Tibial artery (tissue), 4 donors: ENCODE measurements around the gene SMIM3.

Experiments used
- DNase-seq, 2 donors: peaks; one replicate each; pipeline ENCODE4 v3.0.0-alpha.2; 2019
- H3K27ac ChIP-seq, 2 donors: fragments of 200-600 bp; sonication (generic) in 1 of 2; 1 replicate in 1 of 2; 2 replicates in 1 of 2; pipeline ENCODE4 v1.5.1; 2018 to 2019; ENCODE audit warnings: mild to moderate bottlenecking in 1 of 2
- H3K27me3 ChIP-seq, 2 donors: fragments of 200-600 bp; sonication (generic) in 1 of 2; one replicate each; pipeline versions ENCODE4 v1.5.1 to v1.6.0; 2016 to 2019
- H3K36me3 ChIP-seq, 3 donors: fragments of 200-600 bp; sonication (generic) in 2 of 3; one replicate each; pipeline ENCODE4 v1.5.1; 2016 to 2019; ENCODE audit warnings: mild to moderate bottlenecking in 2 of 3
- H3K4me1 ChIP-seq, 4 donors: fragments of 200-600 bp; sonication (generic) in 2 of 4; 1 replicate in 3 of 4; 2 replicates in 1 of 4; pipeline ENCODE4 v1.5.1; 2016 to 2019
- H3K4me3 ChIP-seq, 2 donors: fragments of 200-600 bp; sonication (generic) in 1 of 2; 1 replicate in 1 of 2; 2 replicates in 1 of 2; pipeline ENCODE4 v1.5.1; 2018 to 2019; ENCODE audit warnings: mild to moderate bottlenecking in 2 of 2
- H3K9me3 ChIP-seq, 3 donors: fragments of 200-600 bp; sonication (generic) in 1 of 3; one replicate each; pipeline ENCODE4 v1.5.1; 2016 to 2019
- intact Hi-C: fragments of 100-400 bp; cut with DNase I; formaldehyde crosslinking; loops from one replicate; pipeline ENCODE4 v1.15.0; 2023; ENCODE audit warnings: low total_unique reads
- TF ChIP-seq, protein P1 (sequence below), 2 experiments: fragments of 200-600 bp in 1 of 2; fragments of 450-650 bp in 1 of 2; IDR thresholded peaks; one replicate each; pipeline ENCODE4 v1.5.1; 2017 to 2019; ENCODE audit warnings: antibody characterized with exemption in 2 of 2, mild to moderate bottlenecking in 1 of 2, moderate library complexity in 1 of 2

The SMIM3 gene

DNA sequence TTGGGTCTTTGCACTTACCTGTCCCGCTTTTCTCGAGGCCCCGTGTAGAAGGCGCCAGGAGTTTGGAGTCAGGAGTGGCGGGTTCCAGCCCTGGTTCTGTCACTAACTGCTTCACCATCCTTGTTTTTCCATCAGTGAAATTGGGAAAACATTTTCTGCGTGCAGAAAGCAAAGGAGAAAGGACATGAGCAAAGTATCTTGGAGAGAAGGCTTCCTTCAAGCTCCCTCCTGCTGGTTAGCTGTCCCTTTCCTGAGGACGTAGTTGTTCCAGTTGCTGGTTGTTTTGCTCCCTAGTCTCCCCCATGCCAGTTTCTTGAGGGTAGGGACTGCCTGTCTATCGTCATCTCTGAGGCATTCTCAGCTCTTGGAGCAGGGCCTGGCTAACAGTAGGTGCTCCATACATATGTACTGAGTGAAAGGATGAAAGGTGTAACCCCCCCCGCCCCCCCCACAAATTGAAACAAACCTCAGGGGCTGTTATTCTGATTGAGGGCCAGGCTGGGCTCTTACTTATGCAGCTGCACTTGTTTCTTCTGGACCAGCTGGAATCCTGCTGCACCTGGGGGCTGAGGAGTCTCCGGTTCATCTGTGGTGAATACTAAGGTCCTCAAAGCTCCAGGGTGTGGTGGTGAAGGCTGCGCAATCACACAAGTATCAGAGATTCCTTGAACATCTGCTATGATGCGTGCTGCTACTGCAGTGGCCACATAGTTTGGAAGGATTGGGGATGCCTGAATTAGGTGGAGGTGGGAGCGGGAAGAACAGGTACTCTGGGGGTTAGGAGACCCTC lies 1.0 kb downstream of the SMIM3 start:
- intact Hi-C loops: loop anchor here (1.0 kb wide), 1 partner anchor 21 kb away; no protein-coding TSS in a partner anchor
- peaks cover 5 to 61% (median 54%) of the 10 kb centered on the region in 4 donors for H3K4me1 ChIP-seq
- peak overlapping the region; percentile 96 to 97 for H3K27ac ChIP-seq
- H3K36me3 ChIP-seq: no peaks in the 10 kb centered on the region
- no peak for DNase-seq
- H3K4me3 ChIP-seq: peak overlapping the region; percentile 84 to 91
- no peaks in the 10 kb centered on the region for H3K27me3 ChIP-seq
- H3K9me3 ChIP-seq: no peaks in the 10 kb centered on the region
- TF ChIP-seq, protein P1, sequence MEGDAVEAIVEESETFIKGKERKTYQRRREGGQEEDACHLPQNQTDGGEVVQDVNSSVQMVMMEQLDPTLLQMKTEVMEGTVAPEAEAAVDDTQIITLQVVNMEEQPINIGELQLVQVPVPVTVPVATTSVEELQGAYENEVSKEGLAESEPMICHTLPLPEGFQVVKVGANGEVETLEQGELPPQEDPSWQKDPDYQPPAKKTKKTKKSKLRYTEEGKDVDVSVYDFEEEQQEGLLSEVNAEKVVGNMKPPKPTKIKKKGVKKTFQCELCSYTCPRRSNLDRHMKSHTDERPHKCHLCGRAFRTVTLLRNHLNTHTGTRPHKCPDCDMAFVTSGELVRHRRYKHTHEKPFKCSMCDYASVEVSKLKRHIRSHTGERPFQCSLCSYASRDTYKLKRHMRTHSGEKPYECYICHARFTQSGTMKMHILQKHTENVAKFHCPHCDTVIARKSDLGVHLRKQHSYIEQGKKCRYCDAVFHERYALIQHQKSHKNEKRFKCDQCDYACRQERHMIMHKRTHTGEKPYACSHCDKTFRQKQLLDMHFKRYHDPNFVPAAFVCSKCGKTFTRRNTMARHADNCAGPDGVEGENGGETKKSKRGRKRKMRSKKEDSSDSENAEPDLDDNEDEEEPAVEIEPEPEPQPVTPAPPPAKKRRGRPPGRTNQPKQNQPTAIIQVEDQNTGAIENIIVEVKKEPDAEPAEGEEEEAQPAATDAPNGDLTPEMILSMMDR (IDR thresholded peaks at IDR 0.05): no peak

DNA sequence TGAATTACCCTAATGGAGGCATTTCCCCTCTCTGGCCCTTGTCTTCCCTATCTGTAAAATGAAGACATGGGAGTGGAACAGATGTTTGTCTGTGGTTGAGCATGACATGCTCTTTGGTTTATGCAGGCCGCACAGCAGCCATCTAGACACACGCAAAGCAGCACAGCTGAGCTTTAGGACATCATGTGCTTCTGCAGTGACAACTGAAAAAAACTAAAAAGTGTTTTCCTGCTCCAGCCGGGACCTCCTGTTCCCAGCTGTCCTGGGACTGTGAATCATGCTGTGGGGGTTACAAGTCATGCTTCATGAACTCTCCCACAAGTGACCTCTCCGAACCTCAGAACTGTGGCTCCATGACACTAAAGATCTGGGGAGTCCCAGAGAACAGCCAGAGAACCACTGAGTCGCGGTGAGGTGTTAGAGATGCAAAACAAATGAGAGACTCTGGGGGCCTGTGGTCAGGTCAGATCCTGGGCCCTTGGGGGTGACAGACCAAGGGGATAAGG lies 1.7 kb downstream of the SMIM3 start:
- peaks cover 5 to 67% (median 56%) of the 10 kb centered on the region in 4 donors for H3K4me1 ChIP-seq
- intact Hi-C loops: loop anchor here (1.0 kb wide), 1 partner anchor 22 kb away; no protein-coding TSS in a partner anchor
- DNase-seq: peak; percentile 58 to 80
- H3K9me3 ChIP-seq: no peaks in the 10 kb centered on the region
- H3K4me3 ChIP-seq: peak overlapping the region; percentile 84 to 91
- peak overlapping the region; percentile 96 to 97 for H3K27ac ChIP-seq
- H3K27me3 ChIP-seq: no peaks in the 10 kb centered on the region
- TF ChIP-seq, protein P1 (IDR thresholded peaks at IDR 0.05): no peak
- H3K36me3 ChIP-seq: no peaks in the 10 kb centered on the region

DNA sequence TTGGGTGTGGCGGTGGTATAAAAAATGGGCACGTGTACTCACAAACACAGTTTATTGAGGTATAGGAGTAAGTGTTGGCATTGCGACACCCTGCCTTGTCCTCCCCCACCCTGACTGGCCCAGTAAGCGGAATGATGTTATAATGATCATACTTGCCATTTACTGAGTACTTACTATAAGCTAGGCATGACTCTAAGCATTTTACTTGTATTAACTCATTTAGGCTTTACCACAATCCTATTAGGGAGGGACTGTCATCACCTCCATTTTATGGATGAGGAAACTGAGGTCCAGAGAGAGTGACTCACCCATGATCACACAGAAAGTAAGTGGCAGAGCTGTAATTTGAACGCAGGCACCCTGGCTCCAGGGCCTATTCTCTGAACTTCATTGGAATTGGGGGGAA lies 2.3 kb downstream of the SMIM3 start:
- intact Hi-C loops: loop anchor here (1.0 kb wide), 1 partner anchor 23 kb away; no protein-coding TSS in a partner anchor
- no peaks in the 10 kb centered on the region for H3K36me3 ChIP-seq

DNA sequence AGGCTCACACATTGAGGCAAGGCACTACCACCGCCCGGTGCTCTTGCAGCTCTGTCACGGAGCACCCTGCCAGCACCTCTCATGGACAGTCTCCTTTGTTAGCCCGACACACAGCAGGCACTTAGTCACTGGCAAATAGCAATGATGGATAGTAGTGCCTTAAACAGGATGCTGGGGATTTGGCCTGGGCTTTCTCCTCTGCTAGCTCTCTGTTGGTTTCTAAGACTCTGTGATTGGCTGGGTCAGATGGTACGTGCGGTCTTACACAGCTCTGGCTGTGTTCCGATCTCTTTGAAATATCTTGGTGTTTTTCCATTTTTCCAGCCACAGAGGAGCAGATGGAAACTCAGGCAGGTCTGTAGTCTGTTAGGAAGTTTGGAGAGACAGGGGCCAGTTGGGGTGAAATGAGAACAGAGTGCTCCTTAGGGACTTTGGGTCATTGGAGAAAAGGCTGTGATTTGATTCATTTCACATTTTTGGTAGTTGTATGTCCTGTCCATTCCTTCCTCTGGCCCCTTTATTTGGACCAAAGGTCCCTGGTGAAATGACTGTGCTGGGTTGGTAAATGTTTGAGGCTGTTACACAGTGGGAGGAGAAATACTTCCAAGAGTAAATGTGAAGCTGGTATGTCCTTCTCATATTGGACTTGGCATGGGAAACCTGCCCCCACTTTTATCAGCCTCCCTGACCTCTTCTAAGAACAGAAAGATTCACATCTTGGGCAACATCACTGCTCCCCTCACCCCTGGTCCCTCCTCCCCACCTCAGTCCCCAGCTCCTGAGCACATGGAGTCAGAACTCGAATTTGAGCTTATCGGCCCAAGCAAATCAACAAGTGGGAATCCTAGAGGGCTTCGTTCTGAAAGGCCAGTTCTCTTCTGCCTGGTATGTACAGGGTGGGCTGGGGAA lies 3.4 kb downstream of the SMIM3 start:
- intact Hi-C loops: no loop called here
- peak overlapping the region in 1 of 2 donors; percentile 91 for H3K4me3 ChIP-seq
- peak; percentile 86 to 91 for DNase-seq

More for the DNA sequence above, 2.3 kb downstream of the SMIM3 start:
- H3K27ac ChIP-seq: peak overlapping the region; percentile 96 to 97
- H3K9me3 ChIP-seq: no peaks in the 10 kb centered on the region
- no peak for DNase-seq
- peaks cover 5 to 67% (median 56%) of the 10 kb centered on the region in 4 donors for H3K4me1 ChIP-seq
- TF ChIP-seq, protein P1 (IDR thresholded peaks at IDR 0.05): no peak
- H3K4me3 ChIP-seq: peak overlapping the region; percentile 84 to 91
- no peaks in the 10 kb centered on the region for H3K27me3 ChIP-seq

DNA sequence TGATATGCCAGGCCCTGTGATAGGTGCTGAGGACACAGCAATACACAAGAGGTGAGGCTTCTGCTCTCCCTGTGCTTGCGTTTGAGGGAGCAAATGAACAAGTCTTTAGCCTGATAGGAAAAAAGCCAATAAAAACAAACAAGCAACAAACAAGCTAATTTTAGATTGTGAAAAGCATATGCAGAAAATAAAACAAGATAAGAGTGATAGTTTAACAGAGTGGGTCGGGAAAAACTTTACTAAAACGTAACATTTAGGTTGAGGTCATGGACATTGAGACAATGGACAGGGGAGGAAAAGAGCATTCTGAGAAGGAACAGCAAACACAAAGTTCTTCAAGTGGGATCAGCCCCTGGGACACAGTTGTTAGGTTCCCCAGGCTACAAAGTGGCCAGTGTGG lies 4.3 kb downstream of the SMIM3 start:
- no peak overlapping the region for H3K4me3 ChIP-seq
- peaks cover 5 to 83% (median 57%) of the 10 kb centered on the region in 4 donors for H3K4me1 ChIP-seq
- TF ChIP-seq, protein P1 (IDR thresholded peaks at IDR 0.05): no peak
- H3K36me3 ChIP-seq: no peaks in the 10 kb centered on the region
- no peaks in the 10 kb centered on the region for H3K27me3 ChIP-seq
- H3K27ac ChIP-seq: peak overlapping the region; percentile 96 to 97
- DNase-seq: no peak
- intact Hi-C loops: no loop called here
- H3K9me3 ChIP-seq: no peaks in the 10 kb centered on the region

More for the DNA sequence above, 3.4 kb downstream of the SMIM3 start:
- Histone ChIP-seq H3K27me3 (no peaks in the 10 kb centered on the region), H3K9me3 (no peaks in the 10 kb centered on the region), H3K4me1 (peaks cover 5 to 77% (median 57%) of the 10 kb centered on the region in 4 donors), H3K27ac (peak overlapping the region; percentile 96 to 97), H3K36me3 (no peaks in the 10 kb centered on the region)
- TF ChIP-seq, protein P1 (IDR thresholded peaks at IDR 0.05): peak in 1 of 2 experiments; percentile 41
